ENCODE results near the gene TRIM72.

TRIM72 gene

DNA sequence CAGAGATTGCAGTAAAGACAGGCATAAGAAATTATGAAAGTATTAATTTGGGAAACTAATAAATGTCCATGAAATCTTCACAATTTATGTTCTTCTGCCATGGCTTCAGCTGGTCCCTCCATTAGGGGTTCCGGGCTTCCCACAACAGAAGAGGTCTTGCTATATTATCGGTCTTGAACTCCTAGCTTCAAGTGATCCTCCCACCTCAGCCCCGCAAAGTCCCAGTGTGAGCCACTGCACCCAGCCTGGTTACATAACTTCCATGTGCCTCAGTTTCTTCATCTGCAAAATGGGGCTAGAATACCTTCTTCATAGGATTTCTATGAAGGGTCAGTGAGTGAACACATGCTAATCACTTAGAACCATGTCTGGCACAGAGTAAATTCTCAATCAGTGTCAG lies 32.4 kb downstream of the TRIM72 start:
- Histone ChIP-seq H3K9ac (ENCODE audit: low read depth, low read length) (no peak overlapping the region), H3K4me1 (ENCODE audit: insufficient read depth, low read length) (no peaks in the 10 kb centered on the region), H3K36me3 (ENCODE audit: insufficient read depth, low read length) (no peaks in the 10 kb centered on the region)

DNA sequence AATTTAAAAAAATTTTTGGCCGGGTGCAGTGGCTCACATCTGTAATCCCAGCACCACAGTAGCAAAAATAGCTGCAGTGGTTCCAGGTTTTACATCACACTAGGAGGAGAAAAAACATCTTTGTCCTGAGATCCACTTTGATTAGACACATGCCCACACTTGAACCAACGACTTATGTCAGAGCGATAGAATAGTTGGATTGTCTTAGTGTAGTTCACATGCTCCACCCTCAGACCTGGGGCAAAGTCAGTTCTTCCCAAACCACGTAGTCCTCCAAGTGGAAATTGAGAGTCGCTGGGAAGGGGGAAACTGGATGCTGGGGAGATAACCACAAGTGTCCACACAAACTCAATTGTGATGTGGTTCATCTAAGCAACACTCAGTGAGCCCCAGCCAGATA lies 34.4 kb downstream of the TRIM72 start:
- no peaks in the 10 kb centered on the region for H3K36me3 ChIP-seq (ENCODE audit: insufficient read depth, low read length)
- H3K9ac ChIP-seq (ENCODE audit: low read depth, low read length): no peak overlapping the region
- no peaks in the 10 kb centered on the region for H3K9me3 ChIP-seq (ENCODE audit: control insufficient read depth, insufficient read depth, low read length)
- H3K4me1 ChIP-seq (ENCODE audit: insufficient read depth, low read length): no peaks in the 10 kb centered on the region

More for the DNA sequence above, 32.4 kb downstream of the TRIM72 start:
- H3K9me3 ChIP-seq (ENCODE audit: control insufficient read depth, insufficient read depth, low read length): no peaks in the 10 kb centered on the region

GRCh38 chr16:31250782-31251384 lies 37.0 kb downstream of the TRIM72 start:
- H3K4me1 ChIP-seq (ENCODE audit: insufficient read depth, low read length): no peaks in the 10 kb centered on the region
- H3K9ac ChIP-seq (ENCODE audit: low read depth, low read length): no peak overlapping the region

GRCh38 chr16:31251435-31251834 lies 37.5 kb downstream of the TRIM72 start:
- Histone ChIP-seq H3K36me3 (ENCODE audit: insufficient read depth, low read length) (no peaks in the 10 kb centered on the region), H3K4me1 (ENCODE audit: insufficient read depth, low read length) (no peaks in the 10 kb centered on the region), H3K9me3 (ENCODE audit: control insufficient read depth, insufficient read depth, low read length) (no peaks in the 10 kb centered on the region), H3K9ac (ENCODE audit: low read depth, low read length) (no peak overlapping the region)

More at GRCh38 chr16:31250782-31251384, 37.0 kb downstream of the TRIM72 start:
- no peaks in the 10 kb centered on the region for H3K36me3 ChIP-seq (ENCODE audit: insufficient read depth, low read length)
- H3K9me3 ChIP-seq (ENCODE audit: control insufficient read depth, insufficient read depth, low read length): no peaks in the 10 kb centered on the region

DNA sequence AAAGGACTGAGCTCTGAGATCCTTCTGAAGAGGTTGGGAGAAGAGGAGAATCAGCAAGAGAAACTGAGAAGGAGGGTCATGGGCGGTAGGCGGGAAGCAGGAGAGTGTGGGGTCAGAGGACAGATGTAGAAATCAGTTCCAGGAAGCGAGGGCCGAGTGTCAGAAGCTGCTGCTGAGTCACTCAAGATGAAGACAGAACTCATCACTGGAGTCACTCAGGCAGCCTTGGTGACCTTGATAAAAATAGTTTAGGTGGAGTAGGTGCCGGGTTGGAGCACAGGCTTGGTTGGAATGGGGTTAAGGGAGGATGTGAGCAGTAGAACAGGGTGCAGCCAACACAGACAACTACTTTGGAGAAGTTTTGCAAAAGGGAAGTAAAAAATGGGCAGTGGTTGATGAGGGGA lies 39.7 kb downstream of the TRIM72 start:
- H3K36me3 ChIP-seq (ENCODE audit: insufficient read depth, low read length): no peaks in the 10 kb centered on the region
- no peak overlapping the region for H3K9ac ChIP-seq (ENCODE audit: low read depth, low read length)

GRCh38 chr16:31256466-31256865 lies 42.5 kb downstream of the TRIM72 start:
- Histone ChIP-seq H3K9ac (ENCODE audit: low read depth, low read length) (no peak overlapping the region), H3K36me3 (ENCODE audit: insufficient read depth, low read length) (no peaks in the 10 kb centered on the region), H3K4me1 (ENCODE audit: insufficient read depth, low read length) (no peaks in the 10 kb centered on the region), H3K9me3 (ENCODE audit: control insufficient read depth, insufficient read depth, low read length) (no peaks in the 10 kb centered on the region)

More for the DNA sequence above, 39.7 kb downstream of the TRIM72 start:
- H3K4me1 ChIP-seq (ENCODE audit: insufficient read depth, low read length): no peaks in the 10 kb centered on the region
- no peaks in the 10 kb centered on the region for H3K9me3 ChIP-seq (ENCODE audit: control insufficient read depth, insufficient read depth, low read length)

- H3K4me1 ChIP-seq (ENCODE audit: insufficient read depth, low read length): no peaks in the 10 kb centered on the region
- H3K9ac ChIP-seq (ENCODE audit: low read depth, low read length): no peak overlapping the region
- H3K36me3 ChIP-seq (ENCODE audit: insufficient read depth, low read length): no peaks in the 10 kb centered on the region
- no peaks in the 10 kb centered on the region for H3K9me3 ChIP-seq (ENCODE audit: control insufficient read depth, insufficient read depth, low read length)
These were observed 44.4 kb downstream of the TRIM72 start for GRCh38 chr16:31258366-31258765.

GRCh38 chr16:31260136-31260931 lies 46.4 kb downstream of the TRIM72 start:
- H3K9me3 ChIP-seq (ENCODE audit: control insufficient read depth, insufficient read depth, low read length): no peaks in the 10 kb centered on the region
- H3K9ac ChIP-seq (ENCODE audit: low read depth, low read length): no peak overlapping the region
- H3K4me1 ChIP-seq (ENCODE audit: insufficient read depth, low read length): peaks cover 5% of the 10 kb centered on the region; the same call in 1 of the 2 replicates
- H3K36me3 ChIP-seq (ENCODE audit: insufficient read depth, low read length): no peaks in the 10 kb centered on the region

- H3K9ac ChIP-seq (ENCODE audit: low read depth, low read length): no peak overlapping the region
- H3K36me3 ChIP-seq (ENCODE audit: insufficient read depth, low read length): no peaks in the 10 kb centered on the region
- peaks cover 14% of the 10 kb centered on the region; the same call in 1 of the 2 replicates for H3K4me1 ChIP-seq (ENCODE audit: insufficient read depth, low read length)
- H3K9me3 ChIP-seq (ENCODE audit: control insufficient read depth, insufficient read depth, low read length): no peaks in the 10 kb centered on the region
These were observed 48.2 kb downstream of the TRIM72 start for GRCh38 chr16:31262084-31262483.

GRCh38 chr16:31265329-31266245 lies 51.7 kb downstream of the TRIM72 start:
- no peaks in the 10 kb centered on the region for H3K9me3 ChIP-seq (ENCODE audit: control insufficient read depth, insufficient read depth, low read length)
- H3K9ac ChIP-seq (ENCODE audit: low read depth, low read length): no peak overlapping the region
- peaks cover 26% of the 10 kb centered on the region for H3K4me1 ChIP-seq (ENCODE audit: insufficient read depth, low read length)
- no peaks in the 10 kb centered on the region for H3K36me3 ChIP-seq (ENCODE audit: insufficient read depth, low read length)

DNA sequence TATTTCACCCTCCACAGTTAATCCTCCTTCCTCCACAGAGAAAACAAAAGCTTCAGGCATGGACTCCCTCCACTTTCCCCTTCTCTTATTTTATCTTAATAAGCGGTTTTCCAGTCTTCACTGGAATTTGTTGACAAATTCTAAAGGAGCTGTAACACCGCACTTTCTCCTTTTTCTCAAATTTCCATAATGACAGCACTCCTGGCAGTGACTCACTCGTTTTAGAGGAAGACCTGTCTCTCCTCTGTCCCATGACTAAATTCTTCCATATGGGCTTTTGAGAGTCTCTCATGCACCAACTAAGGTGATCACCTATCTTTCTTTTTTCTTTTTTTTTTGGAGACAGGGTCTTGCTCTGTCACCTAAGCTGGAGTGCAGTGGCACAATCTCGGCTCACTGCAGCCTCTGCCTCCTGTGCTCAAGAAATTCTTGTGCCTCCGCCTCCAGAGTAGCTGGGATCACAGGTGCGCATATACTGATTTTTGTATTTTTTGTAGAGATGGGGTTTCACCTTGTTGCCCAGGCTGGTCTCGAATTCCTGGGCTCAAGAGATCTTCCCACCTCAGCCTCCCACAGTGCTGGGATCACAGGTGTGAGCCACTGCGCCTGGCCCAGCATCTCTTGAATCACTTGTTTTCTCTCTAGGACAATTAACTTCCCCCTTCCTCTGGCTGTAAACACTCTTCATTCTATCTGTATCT lies 53.6 kb downstream of the TRIM72 start:
- no peak overlapping the region; the same call in 1 of the 2 replicates for H3K9ac ChIP-seq (ENCODE audit: low read depth, low read length)
- no peaks in the 10 kb centered on the region for H3K9me3 ChIP-seq (ENCODE audit: control insufficient read depth, insufficient read depth, low read length)
- H3K36me3 ChIP-seq (ENCODE audit: insufficient read depth, low read length): no peaks in the 10 kb centered on the region
- peaks cover 26% of the 10 kb centered on the region for H3K4me1 ChIP-seq (ENCODE audit: insufficient read depth, low read length)

DNA sequence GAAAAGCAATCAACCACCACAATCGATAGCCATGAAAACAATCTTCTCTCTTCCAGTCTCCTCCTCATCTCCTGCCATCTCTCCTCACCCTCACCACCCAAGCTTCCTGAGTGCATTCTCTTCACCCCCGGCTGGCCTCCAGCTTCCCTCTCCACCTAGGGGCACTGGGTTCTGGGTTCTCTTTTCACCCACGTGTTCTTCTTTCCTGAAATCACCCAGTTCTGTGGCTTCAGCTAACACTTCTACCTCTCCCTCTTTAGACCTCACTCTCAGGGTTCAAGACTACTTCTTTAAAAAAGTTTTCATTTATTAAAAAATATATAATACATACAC lies 54.1 kb downstream of the TRIM72 start:
- Histone ChIP-seq H3K4me1 (ENCODE audit: insufficient read depth, low read length) (peaks cover 26% of the 10 kb centered on the region), H3K36me3 (ENCODE audit: insufficient read depth, low read length) (no peaks in the 10 kb centered on the region), H3K9me3 (ENCODE audit: control insufficient read depth, insufficient read depth, low read length) (no peaks in the 10 kb centered on the region), H3K9ac (ENCODE audit: low read depth, low read length) (no peak overlapping the region)

DNA sequence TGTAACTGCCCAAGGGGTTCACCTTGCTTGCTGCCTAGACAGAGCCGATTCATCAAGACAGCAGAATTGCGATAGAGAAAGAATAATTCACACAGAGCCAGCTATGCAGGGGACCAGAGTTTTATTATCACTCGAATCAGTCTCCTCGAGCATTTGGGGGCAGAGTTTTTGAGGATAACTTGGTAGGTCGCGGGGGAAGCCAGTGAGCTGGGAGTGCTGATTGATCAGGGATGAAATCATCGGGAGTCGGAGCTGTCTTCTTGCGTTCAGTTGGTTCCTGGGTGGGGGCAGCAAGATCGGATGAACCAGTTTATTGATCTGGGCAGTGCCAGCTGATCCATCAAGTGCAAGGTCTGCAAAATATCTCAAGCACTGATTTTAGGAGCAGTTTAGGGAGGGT lies 55.0 kb downstream of the TRIM72 start:
- no peaks in the 10 kb centered on the region for H3K36me3 ChIP-seq (ENCODE audit: insufficient read depth, low read length)
- peaks cover 26% of the 10 kb centered on the region for H3K4me1 ChIP-seq (ENCODE audit: insufficient read depth, low read length)

DNA sequence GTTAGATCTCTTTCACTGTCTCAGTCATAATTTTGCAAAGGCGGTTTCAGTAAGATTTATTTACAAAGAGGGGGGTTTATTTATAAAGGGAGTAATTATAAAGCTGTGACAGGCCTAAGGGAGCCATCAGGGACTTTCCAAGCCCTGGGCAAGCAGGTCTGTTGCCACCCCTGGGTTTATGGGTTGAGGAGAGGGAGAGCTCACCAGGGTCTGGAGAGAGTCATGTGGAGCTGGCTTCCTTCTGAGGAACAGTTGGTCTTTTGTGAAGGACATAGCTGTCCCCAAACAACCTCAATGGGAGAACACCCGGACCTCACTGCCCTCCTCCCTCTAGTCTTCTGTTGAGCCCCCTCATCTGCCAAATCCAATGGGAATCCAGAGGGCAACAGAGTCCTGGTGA lies 55.6 kb downstream of the TRIM72 start:
- H3K9ac ChIP-seq (ENCODE audit: low read depth, low read length): no peak overlapping the region
- H3K4me1 ChIP-seq (ENCODE audit: insufficient read depth, low read length): peaks cover 26% of the 10 kb centered on the region
- no peaks in the 10 kb centered on the region for H3K36me3 ChIP-seq (ENCODE audit: insufficient read depth, low read length)
- no peaks in the 10 kb centered on the region for H3K9me3 ChIP-seq (ENCODE audit: control insufficient read depth, insufficient read depth, low read length)

More for the DNA sequence above, 55.0 kb downstream of the TRIM72 start:
- no peak overlapping the region for H3K9ac ChIP-seq (ENCODE audit: low read depth, low read length)
- H3K9me3 ChIP-seq (ENCODE audit: control insufficient read depth, insufficient read depth, low read length): no peaks in the 10 kb centered on the region

All from ES-I3 (cell line).